Right lobe of liver (tissue), 6 donors: ENCODE data around the gene KPNA2. TPM values are rescaled to one million over a fixed set of nuclear protein-coding genes. Genes with fewer than 3 reads are reported as not detected.

ENCODE experiments used
- ATAC-seq, 4 donors: fragments of 200-7000 bp; cut with Tn5 transposase; one replicate each; pipeline ENCODE4 v1.9.1; 2020; ENCODE audit warnings: mild to moderate bottlenecking in 4 of 4, moderate library complexity in 4 of 4
- DNase-seq, 3 donors: peaks; one replicate each; pipeline ENCODE4 v3.0.0-alpha.2; 2020
- H3K27ac ChIP-seq, 3 donors: fragments of 200-600 bp; one replicate each; pipeline ENCODE4 v1.8.0; 2022
- H3K27me3 ChIP-seq, 2 donors: fragments of 200-600 bp; one replicate each; pipeline ENCODE4 v1.8.0; 2022
- H3K36me3 ChIP-seq, 4 donors: fragments of 200-600 bp; sonication (generic) in 1 of 4; one replicate each; pipeline versions ENCODE4 v1.5.1 to v1.8.0; 2017 to 2022; ENCODE audit warnings: control low read depth in 1 of 4
- H3K4me1 ChIP-seq, 4 donors: fragments of 200-600 bp; sonication (generic) in 1 of 4; one replicate each; pipeline versions ENCODE4 v1.5.1 to v1.8.0; 2017 to 2022; ENCODE audit warnings: control low read depth in 1 of 4
- H3K4me3 ChIP-seq, 3 donors: fragments of 200-600 bp; one replicate each; pipeline ENCODE4 v1.8.0; 2022
- H3K9me3 ChIP-seq, 4 donors: fragments of 200-600 bp; sonication (generic) in 1 of 4; one replicate each; pipeline versions ENCODE4 v1.5.1 to v1.8.0; 2017 to 2022; ENCODE audit warnings: control low read depth in 1 of 4
- CTCF ChIP-seq, 4 donors: fragments of 200-600 bp in 3 of 4; fragments of 450-650 bp in 1 of 4; IDR thresholded peaks; one replicate each; pipeline versions ENCODE4 v1.5.1 to v1.8.0; 2016 to 2022; ENCODE audit warnings: antibody characterized with exemption in 4 of 4, mild to moderate bottlenecking in 2 of 4
- POLR2A ChIP-seq: fragments of 450-650 bp; IDR thresholded peaks from one replicate; pipeline ENCODE4 v1.6.1; 2017; ENCODE audit warnings: antibody characterized with exemption, mild to moderate bottlenecking
- WGBS: methylation state at CpG from one replicate; pipeline ENCODE4 v1.1.6; 2018; ENCODE audit warnings: low coverage, low lambda C conversion rate; ENCODE audit not compliant: insufficient coverage; ENCODE audit errors: missing lambda C conversion rate; 5-methylcytosine and 5-hydroxymethylcytosine counted together
- intact Hi-C, 2 donors: fragments of 100-400 bp; cut with DNase I; formaldehyde crosslinking; loops; one replicate each; pipeline versions ENCODE4 v1.11.2 to v1.14.1; 2022
- total RNA-seq, 6 experiments: library from RNA; depleted of rRNA in 2 of 6; stranded (reverse); fragments of >200 nt in 2 of 6; fragmentation: NEBNext Ultra II Directional in 3 of 6; extraction: Animal tissue kit (Norgen Biotek cat#: 25700) in 3 of 6; gene quantifications; one replicate each; pipeline versions ENCODE4 v1.1.0 to v1.2.4, GENCODE V29; 2016 to 2023
- donor health status: DM: no; HTN: yes; CAD: no.
- donor health status: DM: no; HTN: no; CAD: no.
- donor health status: DM: no; HTN: no; CAD: no.
- donor health status: DM: no; HTN: yes; CAD: no.
- donor health status: DM: no; HTN: yes; CAD: no.

The KPNA2 gene
- total RNA-seq, 6 experiments from 2014 or later = 9.2 to 36.6 (median 20.0) TPM

DNA sequence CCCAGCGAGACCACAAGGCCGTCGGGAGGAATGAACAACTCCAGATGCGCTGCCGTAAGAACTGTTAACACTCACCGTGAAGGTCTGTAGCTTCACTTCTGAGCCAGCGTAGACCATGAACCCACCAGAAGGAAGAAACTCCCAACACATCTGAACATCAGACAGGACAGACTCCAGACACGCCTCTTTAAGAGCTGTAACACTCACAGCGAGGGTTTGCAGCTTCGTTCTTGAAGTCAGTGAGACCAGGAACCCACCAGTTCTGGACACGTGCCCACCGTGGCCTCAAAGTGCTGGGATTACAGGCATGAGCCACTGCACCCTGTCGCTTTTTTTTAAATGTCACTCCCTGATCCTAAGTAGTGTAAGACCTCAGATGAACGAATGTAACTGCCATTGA, 17.3 kb downstream of the KPNA2 start:
- H3K27me3 ChIP-seq = no peaks in the 10 kb centered on the region
- no peak overlapping the region for H3K27ac ChIP-seq
- intact Hi-C loops = no loop called here
- TF ChIP-seq CTCF (IDR thresholded peaks at IDR 0.05) (no peak), POLR2A (no peak)
- 94% methylated on average over 10 of the region's 14 CpGs for WGBS
- H3K9me3 ChIP-seq = no peaks in the 10 kb centered on the region
- H3K4me1 ChIP-seq = no peaks in the 10 kb centered on the region
- no peak for DNase-seq
- ATAC-seq = no peak
- no peak overlapping the region for H3K4me3 ChIP-seq
- H3K36me3 ChIP-seq = no peaks in the 10 kb centered on the region

DNA sequence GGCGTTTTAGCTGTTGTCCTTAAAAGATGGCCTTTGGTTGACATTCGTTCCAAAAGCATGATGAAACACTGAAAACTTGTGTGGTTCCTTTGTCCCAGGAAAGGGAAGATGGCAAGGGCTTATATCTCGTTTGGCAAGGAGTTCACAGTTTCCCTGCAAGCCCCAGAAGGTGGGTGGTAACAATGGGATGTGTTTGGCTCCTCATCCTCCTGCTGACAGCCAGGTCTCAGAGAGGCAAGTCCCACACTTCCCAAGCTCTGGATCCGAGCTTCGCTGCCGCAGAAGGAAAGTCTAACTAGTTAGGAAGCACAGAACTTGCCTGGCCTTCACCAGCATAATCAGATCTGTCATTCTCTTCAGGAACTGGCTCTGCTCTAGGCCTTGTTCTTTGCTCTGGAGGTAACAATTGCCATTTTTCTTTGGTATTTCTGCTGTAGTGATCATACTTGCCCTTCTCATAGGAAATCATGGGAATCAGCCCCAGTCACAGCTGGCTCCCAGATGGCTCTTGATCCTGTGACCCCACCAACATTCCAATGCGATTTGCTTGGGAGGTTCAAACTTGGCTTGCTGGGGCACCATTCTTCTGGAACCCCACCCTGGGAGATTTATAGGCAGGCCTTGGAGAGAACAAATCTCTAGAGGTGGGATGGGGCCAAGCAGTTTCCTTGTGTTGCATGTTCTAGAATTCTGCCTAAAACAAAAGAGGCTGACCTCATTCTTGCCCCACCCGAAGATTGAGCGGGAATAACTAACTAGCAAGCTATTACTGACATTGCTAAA, 17.9 kb downstream of the KPNA2 start:
- no peak for TF ChIP-seq POLR2A
- TF ChIP-seq CTCF (IDR thresholded peaks at IDR 0.05) = no peak
- DNase-seq (peak in 1 of 3 donors; percentile 14), ATAC-seq (no peak)
- Histone ChIP-seq H3K4me1 (no peaks in the 10 kb centered on the region), H3K27ac (no peak overlapping the region), H3K9me3 (no peaks in the 10 kb centered on the region), H3K4me3 (no peak overlapping the region), H3K27me3 (no peaks in the 10 kb centered on the region), H3K36me3 (no peaks in the 10 kb centered on the region)
- intact Hi-C loops = no loop called here
- WGBS = 69% methylated on average over 8 of the region's 9 CpGs

DNA sequence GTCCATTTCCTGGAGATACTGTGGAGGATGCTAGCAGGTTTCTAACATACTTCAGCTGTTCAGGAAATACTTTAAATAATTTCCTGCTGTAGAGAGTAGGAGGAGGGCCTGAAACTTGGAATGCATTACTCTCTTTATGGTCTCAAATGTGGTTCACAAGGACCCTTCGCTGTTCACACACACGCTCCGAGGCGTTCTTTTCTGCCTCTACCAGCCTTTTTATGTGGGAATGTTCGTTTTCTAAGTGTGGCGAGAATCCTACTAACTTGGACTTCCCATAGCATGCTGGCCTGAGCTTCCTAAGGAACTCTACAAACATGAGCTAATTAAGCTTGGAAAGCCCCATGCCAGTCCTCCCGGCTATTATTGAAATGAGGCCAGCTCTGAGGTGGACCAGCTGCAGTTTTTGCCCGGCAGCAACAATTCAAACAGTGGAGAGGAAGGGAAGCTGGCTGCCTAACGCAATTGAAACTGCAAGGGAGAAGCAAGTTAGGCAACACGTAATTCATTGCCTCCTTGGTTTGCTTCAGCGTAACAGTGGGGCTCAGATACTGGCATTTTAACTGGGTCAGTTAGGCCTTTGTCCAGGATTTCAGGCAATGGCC, 18.9 kb downstream of the KPNA2 start:
- Histone ChIP-seq H3K27ac (no peak overlapping the region), H3K27me3 (no peaks in the 10 kb centered on the region), H3K36me3 (no peaks in the 10 kb centered on the region), H3K4me1 (no peaks in the 10 kb centered on the region), H3K9me3 (no peaks in the 10 kb centered on the region), H3K4me3 (no peak overlapping the region)
- 39% methylated on average over 11 of the region's 11 CpGs for WGBS
- DNase-seq (no peak), ATAC-seq (peak in 3 of 4 donors; percentile 36 to 60 (median 52))
- intact Hi-C loops = no loop called here
- TF ChIP-seq CTCF (IDR thresholded peaks at IDR 0.05) (no peak), POLR2A (no peak)

- WGBS = 37% methylated on average over 4 of the region's 4 CpGs
- no peak for DNase-seq
Measured at GRCh38 chr17:68057531-68057952, 22.0 kb downstream of the KPNA2 start.

More at GRCh38 chr17:68057531-68057952, 22.0 kb downstream of the KPNA2 start:
- no peak overlapping the region for H3K4me3 ChIP-seq
- TF ChIP-seq POLR2A (no peak), CTCF (IDR thresholded peaks at IDR 0.05) (peak; percentile 40 to 49 (median 46))
- H3K36me3 ChIP-seq = no peaks in the 10 kb centered on the region
- no peaks in the 10 kb centered on the region for H3K9me3 ChIP-seq
- H3K27ac ChIP-seq = no peak overlapping the region
- H3K4me1 ChIP-seq = no peaks in the 10 kb centered on the region
- ATAC-seq = peak; percentile 64 to 86 (median 78)
- H3K27me3 ChIP-seq = no peaks in the 10 kb centered on the region
- intact Hi-C loops = no loop called here
